Liver (tissue), 9 donors: ENCODE data around the gene SPATA33. TPM values are rescaled to one million over a fixed set of nuclear protein-coding genes. Genes with fewer than 3 reads are reported as not detected.
"Not testable (repeated sequence)": the region's sequence is repeated elsewhere in the genome, so short reads cannot be mapped to it uniquely, and the experiment has no call there.

Source experiments
- DNase-seq: peaks from one replicate; pipeline ENCODE4 v3.0.0-alpha.2; 2017; ENCODE audit warnings: low spot score
- H3K27ac ChIP-seq, 2 donors: one replicate each; pipeline ENCODE4 v1.7.0; 2013; ENCODE audit warnings: inconsistent platforms in 2 of 2, low read length in 2 of 2, control low read depth in 1 of 2, low read depth in 1 of 2, mild to moderate bottlenecking in 1 of 2
- H3K27me3 ChIP-seq, 4 donors: one replicate each; pipeline versions ENCODE4 v1.6.1 to v1.7.0; 2013; ENCODE audit warnings: low read length in 3 of 4, inconsistent platforms in 1 of 4, mild to moderate bottlenecking in 1 of 4, moderate library complexity in 1 of 4; ENCODE audit not compliant: control insufficient read depth in 4 of 4, insufficient read depth in 4 of 4
- H3K36me3 ChIP-seq, 4 donors: one replicate each; pipeline versions ENCODE4 v1.6.1 to v1.7.0; 2013; ENCODE audit warnings: low read length in 3 of 4, mild to moderate bottlenecking in 3 of 4, low read depth in 1 of 4, moderate library complexity in 1 of 4; ENCODE audit not compliant: control insufficient read depth in 4 of 4, insufficient read depth in 3 of 4
- H3K4me1 ChIP-seq, 4 donors: one replicate each; pipeline versions ENCODE4 v1.6.1 to v1.7.0; 2013; ENCODE audit warnings: low read length in 3 of 4, mild to moderate bottlenecking in 3 of 4, moderate library complexity in 1 of 4; ENCODE audit not compliant: control insufficient read depth in 4 of 4, insufficient read depth in 4 of 4
- H3K4me3 ChIP-seq, 3 donors: one replicate each; pipeline versions ENCODE4 v1.6.1 to v1.7.0; 2013; ENCODE audit warnings: low read length in 3 of 3, control low read depth in 1 of 3, low read depth in 1 of 3, mild to moderate bottlenecking in 1 of 3
- H3K9ac ChIP-seq, 2 donors: one replicate each; pipeline ENCODE4 v1.7.0; 2013; ENCODE audit warnings: low read length in 2 of 2, mild to moderate bottlenecking in 2 of 2, moderate library complexity in 2 of 2, control low read depth in 1 of 2, low read depth in 1 of 2
- H3K9me3 ChIP-seq, 4 donors: one replicate each; pipeline versions ENCODE4 v1.6.1 to v1.7.0; 2013; ENCODE audit warnings: low read length in 3 of 4; ENCODE audit not compliant: control insufficient read depth in 4 of 4
- ATF3 ChIP-seq: IDR thresholded peaks from 2 replicates; pipeline ENCODE4 v1.6.1; 2016; ENCODE audit warnings: antibody characterized with exemption
- CTCF ChIP-seq: fragments of 150-350 bp; IDR thresholded peaks from 2 replicates; pipeline ENCODE4 v1.5.1; 2017; ENCODE audit warnings: improper control_type of control experiment, low read depth, low read length; ENCODE audit not compliant: missing input control
- GABPA ChIP-seq, 2 donors: IDR thresholded peaks in 1 of 2; conservative IDR thresholded peaks in 1 of 2; 2 replicates each; pipeline ENCODE4 v1.6.1; 2016; ENCODE audit warnings: antibody characterized with exemption in 2 of 2, mild to moderate bottlenecking in 1 of 2, moderate library complexity in 1 of 2
- HNF4G ChIP-seq: IDR thresholded peaks from 2 replicates; pipeline ENCODE4 v1.6.1; 2016; ENCODE audit warnings: antibody characterized with exemption
- JUND ChIP-seq, 2 donors: IDR thresholded peaks; 2 replicates each; pipeline ENCODE4 v1.6.1; 2016; ENCODE audit warnings: antibody characterized with exemption in 2 of 2
- RAD21 ChIP-seq, 2 donors: IDR thresholded peaks; 2 replicates each; pipeline ENCODE4 v1.6.1; 2016; ENCODE audit warnings: antibody characterized with exemption in 2 of 2, mild to moderate bottlenecking in 2 of 2
- RXRA ChIP-seq, 2 donors: IDR thresholded peaks; 2 replicates each; pipeline ENCODE4 v1.6.1; 2017 to 2018; ENCODE audit warnings: antibody characterized with exemption in 2 of 2, mild to moderate bottlenecking in 1 of 2
- SP1 ChIP-seq: IDR thresholded peaks from 2 replicates; pipeline ENCODE4 v1.6.1; 2018; ENCODE audit warnings: antibody characterized with exemption, mild to moderate bottlenecking
- YY1 ChIP-seq: IDR thresholded peaks from 2 replicates; pipeline ENCODE4 v1.6.1; 2016; ENCODE audit warnings: antibody characterized with exemption, mild to moderate bottlenecking
- WGBS: extraction: QIAGEN DNeasy Blood & Tissue Kit; methylation state at CpG from one replicate; pipeline ENCODE4 v1.1.7; 2013; 5-methylcytosine and 5-hydroxymethylcytosine counted together
- polyA plus RNA-seq, 2 donors: library from polyadenylated mRNA; stranded (reverse) in 1 of 2; unstranded in 1 of 2; fragments of 200-250 nt in 1 of 2; fragments of >200 nt in 1 of 2; fragmentation: Nextera tagmentation in 1 of 2; extraction: Ambion mirVana in 1 of 2; gene quantifications; one replicate each; pipeline versions ENCODE4 v1.2.1 to v1.2.3, GENCODE V29; 2013 to 2015
- total RNA-seq, 2 donors: library from RNA; depleted of rRNA; stranded (reverse); fragments of >200 nt; gene quantifications; one replicate each; pipeline ENCODE4 v1.2.3, GENCODE V29; 2014
- donor health status: healthy.
- donor health status: healthy.
- donor health status: healthy.
- donor health status: healthy.
- donor health status: healthy.

SPATA33 gene
- total and polyA plus RNA-seq, 4 donors = 1.6 to 3.6 (median 3.4) TPM

GRCh38 chr16:89693289-89693731, 35.7 kb downstream of the SPATA33 start:
- H3K4me3 ChIP-seq = no peak overlapping the region
- no peaks in the 10 kb centered on the region for H3K9me3 ChIP-seq
- H3K9ac ChIP-seq = no peak overlapping the region
- TF ChIP-seq ATF3 = no peak
- TF ChIP-seq SP1 = no peak
- no peak for TF ChIP-seq RXRA (IDR thresholded peaks at IDR 0.05)
- no peak for TF ChIP-seq GABPA (IDR thresholded peaks at IDR 0.05 in 1 of 2, conservative IDR thresholded peaks at IDR 0.05 in 1 of 2)
- no peak for TF ChIP-seq YY1
- no peak for TF ChIP-seq JUND (IDR thresholded peaks at IDR 0.05)
- TF ChIP-seq RAD21 (IDR thresholded peaks at IDR 0.05) = no peak
- 93% methylated on average over 11 of the region's 11 CpGs for WGBS
- H3K36me3 ChIP-seq = peaks cover 14 to 41% (median 24%) of the 10 kb centered on the region in 4 donors
- DNase-seq = no peak
- H3K27me3 ChIP-seq = no peaks in the 10 kb centered on the region
- no peak overlapping the region for H3K27ac ChIP-seq
- H3K4me1 ChIP-seq = peaks cover 0 to 14% (median 4%) of the 10 kb centered on the region in 4 donors

GRCh38 chr16:89693931-89694783, 36.5 kb downstream of the SPATA33 start:
- Histone ChIP-seq H3K27me3 (no peaks in the 10 kb centered on the region), H3K4me3 (no peak overlapping the region), H3K27ac (no peak overlapping the region), H3K9ac (no peak overlapping the region), H3K36me3 (peaks cover 14 to 41% (median 23%) of the 10 kb centered on the region in 4 donors), H3K4me1 (peaks cover 0 to 11% (median 2%) of the 10 kb centered on the region in 4 donors), H3K9me3 (no peaks in the 10 kb centered on the region)
- 90% methylated on average over 32 of the region's 32 CpGs for WGBS
- TF ChIP-seq ATF3 (no peak), GABPA (IDR thresholded peaks at IDR 0.05 in 1 of 2, conservative IDR thresholded peaks at IDR 0.05 in 1 of 2) (no peak), HNF4G (no peak), RXRA (IDR thresholded peaks at IDR 0.05) (no peak), JUND (IDR thresholded peaks at IDR 0.05) (no peak), CTCF (no peak)
- no peak for DNase-seq

GRCh38 chr16:89694784-89695085, 37.1 kb downstream of the SPATA33 start:
- not testable (repeated sequence) for H3K9ac ChIP-seq, DNase-seq, H3K9me3 ChIP-seq, H3K27me3 ChIP-seq, H3K4me3 ChIP-seq, H3K27ac ChIP-seq
- 92% methylated on average over 23 of the region's 23 CpGs for WGBS
- Histone ChIP-seq H3K36me3 (peaks cover 14 to 41% (median 22%) of the 10 kb centered on the region in 4 donors), H3K4me1 (peaks cover 2 to 12% (median 6%) of the 10 kb centered on the region in 4 donors)
